ENCODE measurements around the gene COL27A1. TPM values are rescaled to one million over a fixed set of nuclear protein-coding genes. Genes with fewer than 3 reads are reported as not detected.

COL27A1 gene
- total RNA-seq, 1 experiment from 2014 or later, result 12.0 TPM

DNA sequence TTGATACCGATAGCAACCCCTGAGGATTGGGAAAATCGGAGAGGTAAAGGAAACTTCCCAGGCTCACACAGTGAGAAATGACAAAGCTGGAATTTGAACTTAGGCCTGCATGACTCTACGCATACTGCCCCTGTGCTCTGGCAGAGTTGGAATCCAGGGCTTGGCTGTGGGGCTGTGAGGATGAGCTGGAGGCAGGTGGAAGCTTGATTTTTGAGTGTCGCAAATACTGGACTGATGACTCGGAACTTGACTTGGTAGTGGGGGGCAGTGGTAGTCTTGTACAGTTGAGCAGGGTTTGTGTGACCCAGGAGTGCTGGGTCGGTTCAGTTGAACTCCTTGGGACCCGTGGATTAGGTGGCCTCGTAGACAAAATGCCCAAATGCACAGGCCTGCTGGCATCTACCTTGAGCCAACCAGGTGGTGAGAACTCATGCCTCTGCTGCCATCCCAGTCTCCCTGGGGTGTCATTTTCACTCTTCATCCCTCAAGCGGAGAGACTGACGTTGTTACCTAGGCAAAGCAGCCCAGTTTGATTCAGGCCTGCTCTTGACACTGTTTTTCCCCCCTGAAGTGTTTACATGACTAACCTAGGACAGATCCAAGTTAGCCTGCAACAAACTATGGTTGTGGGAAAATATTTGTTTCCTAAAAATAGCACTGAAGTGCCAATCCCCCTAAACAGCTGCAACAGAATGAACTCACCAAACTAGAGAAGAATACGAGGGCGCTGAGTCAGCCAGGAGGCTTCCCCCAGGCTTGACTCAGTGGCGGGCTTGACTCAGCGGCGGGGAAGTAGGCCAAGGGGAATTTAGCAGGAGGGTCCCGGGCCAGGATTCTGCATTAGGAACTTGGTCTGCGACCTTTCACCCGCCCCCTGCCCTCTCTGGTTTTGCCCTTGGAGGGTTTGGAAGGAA is 121.8 kb downstream of the COL27A1 start:
- RAD21 ChIA-PET (ENCODE audit: low non-redundant PET in 1 of 2, low total read pairs in 2 of 2, uncharacterized antibody in 2 of 2, unreplicated experiment in 2 of 2), result no interaction called here
- Histone ChIP-seq H3K9me2 (ENCODE audit: insufficient read depth) (no peaks in the 10 kb centered on the region), H3K9ac (ENCODE audit: low read length) (no peak overlapping the region), H3K4me1 (ENCODE audit: control insufficient read depth in 1 of 2, insufficient read depth in 2 of 2, low read length in 2 of 2) (peaks cover 24 to 37% of the 10 kb centered on the region in 2 experiments), H3K4me2 (ENCODE audit: low read length) (peak overlapping the region; percentile 28), H3K27me3 (ENCODE audit: insufficient read depth, low read length) (no peaks in the 10 kb centered on the region), H3K27ac (ENCODE audit: low read depth, low read length) (peak overlapping the region; percentile 37; the same call in 1 of the 2 replicates), H3K9me3 (ENCODE audit: control insufficient read depth in 1 of 2, insufficient read depth in 1 of 2, low read depth in 1 of 2, low read length in 2 of 2) (no peaks in the 10 kb centered on the region), H2AFZ (ENCODE audit: low read depth, low read length, poor library complexity, severe bottlenecking) (no peak overlapping the region), H3K36me3 (ENCODE audit: control insufficient read depth in 1 of 2, insufficient read depth in 2 of 2, low read length in 2 of 2) (no peaks in the 10 kb centered on the region), H3K79me2 (ENCODE audit: insufficient read depth, low read length) (no peaks in the 10 kb centered on the region), H3K4me3 (replicated peaks in 1 of 2; ENCODE audit: low read depth in 1 of 2, low read length in 2 of 2) (no peak overlapping the region), H4K20me1 (ENCODE audit: insufficient read depth) (no peaks in the 10 kb centered on the region)
- no peak for TF ChIP-seq POLR2AphosphoS5 (IDR thresholded peaks at IDR 0.05; ENCODE audit: low read depth, low read length)
- peak; percentile 30; the same call in 1 of the 2 replicates for TF ChIP-seq FOSL1 (IDR thresholded peaks at IDR 0.05; ENCODE audit: low read depth)
- TF ChIP-seq, protein P1, sequence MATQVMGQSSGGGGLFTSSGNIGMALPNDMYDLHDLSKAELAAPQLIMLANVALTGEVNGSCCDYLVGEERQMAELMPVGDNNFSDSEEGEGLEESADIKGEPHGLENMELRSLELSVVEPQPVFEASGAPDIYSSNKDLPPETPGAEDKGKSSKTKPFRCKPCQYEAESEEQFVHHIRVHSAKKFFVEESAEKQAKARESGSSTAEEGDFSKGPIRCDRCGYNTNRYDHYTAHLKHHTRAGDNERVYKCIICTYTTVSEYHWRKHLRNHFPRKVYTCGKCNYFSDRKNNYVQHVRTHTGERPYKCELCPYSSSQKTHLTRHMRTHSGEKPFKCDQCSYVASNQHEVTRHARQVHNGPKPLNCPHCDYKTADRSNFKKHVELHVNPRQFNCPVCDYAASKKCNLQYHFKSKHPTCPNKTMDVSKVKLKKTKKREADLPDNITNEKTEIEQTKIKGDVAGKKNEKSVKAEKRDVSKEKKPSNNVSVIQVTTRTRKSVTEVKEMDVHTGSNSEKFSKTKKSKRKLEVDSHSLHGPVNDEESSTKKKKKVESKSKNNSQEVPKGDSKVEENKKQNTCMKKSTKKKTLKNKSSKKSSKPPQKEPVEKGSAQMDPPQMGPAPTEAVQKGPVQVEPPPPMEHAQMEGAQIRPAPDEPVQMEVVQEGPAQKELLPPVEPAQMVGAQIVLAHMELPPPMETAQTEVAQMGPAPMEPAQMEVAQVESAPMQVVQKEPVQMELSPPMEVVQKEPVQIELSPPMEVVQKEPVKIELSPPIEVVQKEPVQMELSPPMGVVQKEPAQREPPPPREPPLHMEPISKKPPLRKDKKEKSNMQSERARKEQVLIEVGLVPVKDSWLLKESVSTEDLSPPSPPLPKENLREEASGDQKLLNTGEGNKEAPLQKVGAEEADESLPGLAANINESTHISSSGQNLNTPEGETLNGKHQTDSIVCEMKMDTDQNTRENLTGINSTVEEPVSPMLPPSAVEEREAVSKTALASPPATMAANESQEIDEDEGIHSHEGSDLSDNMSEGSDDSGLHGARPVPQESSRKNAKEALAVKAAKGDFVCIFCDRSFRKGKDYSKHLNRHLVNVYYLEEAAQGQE (IDR thresholded peaks at IDR 0.05; ENCODE audit: low read depth), result no peak
- CTCF ChIA-PET, result no interaction called here
- no peak for ATAC-seq
- BruUV-seq (replicated peaks), result no TSS peak
- DNase-seq (ENCODE audit: low read depth, low spot score), result no peak
- POLR2A ChIA-PET, result interaction anchor here (0.8 kb wide), 1 partner anchor 142 kb away, joined by 3 read pairs; no protein-coding TSS in a partner anchor
- intact Hi-C loops (cut with micrococcal nuclease), result loop anchor here (5.0 kb wide), 1 partner anchor 170 kb away; no protein-coding TSS in a partner anchor

All from HCT116 (cell line).